ENCODE results near the gene BATF3.

Gene BATF3

DNA sequence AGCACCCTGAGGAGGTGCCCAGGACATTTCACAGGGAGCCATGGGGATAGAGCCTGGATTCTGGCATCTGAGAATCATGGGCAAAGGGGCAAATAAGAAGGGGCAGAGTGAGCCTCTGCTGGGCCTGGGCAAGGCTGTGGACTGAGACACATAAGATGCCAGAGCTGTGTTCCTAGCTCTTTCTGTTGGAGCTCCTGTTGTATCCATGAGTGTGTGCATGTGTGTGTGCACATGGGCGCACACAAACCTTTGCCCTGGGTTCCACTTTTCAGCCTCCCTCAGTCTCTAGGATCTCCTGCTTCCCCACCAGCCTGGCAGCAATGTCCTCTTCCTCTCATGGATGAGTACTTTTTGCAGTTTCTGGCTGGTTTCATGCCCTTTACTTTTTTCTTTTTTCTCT lies 47.0 kb downstream of the BATF3 start:
- Histone ChIP-seq H4K20me1 (ENCODE audit: insufficient read depth, low read length) (no peaks in the 10 kb centered on the region), H3K4me1 (ENCODE audit: insufficient read depth, low read length) (no peaks in the 10 kb centered on the region), H3K4me2 (ENCODE audit: insufficient read depth, low read length) (no peak overlapping the region), H3K9me3 (ENCODE audit: insufficient read depth, low read length, severe bottlenecking) (no peaks in the 10 kb centered on the region), H3K4me3 (ENCODE audit: low read depth in 1 of 2, low read length in 2 of 2) (no peak overlapping the region), H3K9ac (ENCODE audit: low read depth, low read length) (no peak overlapping the region), H3K79me2 (ENCODE audit: insufficient read depth, low read length) (no peaks in the 10 kb centered on the region), H3K36me3 (ENCODE audit: insufficient read depth, low read length) (no peaks in the 10 kb centered on the region), H2AFZ (ENCODE audit: low read depth, low read length) (no peak overlapping the region), H3K27me3 (ENCODE audit: insufficient read depth, low read length, poor library complexity) (no peaks in the 10 kb centered on the region), H3K27ac (ENCODE audit: low read length) (no peak overlapping the region)
- ATAC-seq (ENCODE audit: insufficient read depth, low read depth) = no peak
- no peak for DNase-seq
- TF ChIP-seq EZH2 (IDR thresholded peaks at IDR 0.05; ENCODE audit: borderline replicate concordance, low read depth, low read length, severe bottlenecking) = no peak
- TF ChIP-seq, protein P1, sequence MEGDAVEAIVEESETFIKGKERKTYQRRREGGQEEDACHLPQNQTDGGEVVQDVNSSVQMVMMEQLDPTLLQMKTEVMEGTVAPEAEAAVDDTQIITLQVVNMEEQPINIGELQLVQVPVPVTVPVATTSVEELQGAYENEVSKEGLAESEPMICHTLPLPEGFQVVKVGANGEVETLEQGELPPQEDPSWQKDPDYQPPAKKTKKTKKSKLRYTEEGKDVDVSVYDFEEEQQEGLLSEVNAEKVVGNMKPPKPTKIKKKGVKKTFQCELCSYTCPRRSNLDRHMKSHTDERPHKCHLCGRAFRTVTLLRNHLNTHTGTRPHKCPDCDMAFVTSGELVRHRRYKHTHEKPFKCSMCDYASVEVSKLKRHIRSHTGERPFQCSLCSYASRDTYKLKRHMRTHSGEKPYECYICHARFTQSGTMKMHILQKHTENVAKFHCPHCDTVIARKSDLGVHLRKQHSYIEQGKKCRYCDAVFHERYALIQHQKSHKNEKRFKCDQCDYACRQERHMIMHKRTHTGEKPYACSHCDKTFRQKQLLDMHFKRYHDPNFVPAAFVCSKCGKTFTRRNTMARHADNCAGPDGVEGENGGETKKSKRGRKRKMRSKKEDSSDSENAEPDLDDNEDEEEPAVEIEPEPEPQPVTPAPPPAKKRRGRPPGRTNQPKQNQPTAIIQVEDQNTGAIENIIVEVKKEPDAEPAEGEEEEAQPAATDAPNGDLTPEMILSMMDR (IDR thresholded peaks at IDR 0.05; ENCODE audit: borderline replicate concordance, extremely low read depth, low read length, poor library complexity, severe bottlenecking) = no peak

DNA sequence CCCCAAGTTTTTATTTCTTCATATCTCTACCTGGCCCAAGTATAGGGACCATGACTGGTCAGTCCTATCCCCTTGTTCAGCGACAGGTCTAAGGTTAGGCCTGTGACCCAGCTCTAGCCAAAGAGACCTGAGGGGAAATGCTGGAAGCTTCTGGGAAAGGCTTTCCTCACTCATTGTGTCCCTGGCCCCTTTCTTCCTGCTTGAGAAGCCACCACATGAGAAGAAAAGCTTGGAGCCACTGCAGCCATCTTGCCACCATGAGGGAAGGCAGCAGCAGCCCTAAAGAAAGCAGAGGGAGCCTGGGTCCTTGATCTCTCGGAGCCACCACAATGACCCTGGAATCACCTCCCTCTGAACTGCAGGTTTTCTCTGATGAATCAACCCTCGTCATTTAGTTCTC lies 47.7 kb downstream of the BATF3 start:
- Histone ChIP-seq H3K4me1 (ENCODE audit: insufficient read depth, low read length) (no peaks in the 10 kb centered on the region), H3K9ac (ENCODE audit: low read depth, low read length) (no peak overlapping the region), H3K9me3 (ENCODE audit: insufficient read depth, low read length, severe bottlenecking) (no peaks in the 10 kb centered on the region), H3K4me3 (ENCODE audit: low read depth in 1 of 2, low read length in 2 of 2) (no peak overlapping the region), H3K27me3 (ENCODE audit: insufficient read depth, low read length, poor library complexity) (no peaks in the 10 kb centered on the region), H3K27ac (ENCODE audit: low read length) (no peak overlapping the region), H3K4me2 (ENCODE audit: insufficient read depth, low read length) (no peak overlapping the region), H3K79me2 (ENCODE audit: insufficient read depth, low read length) (no peaks in the 10 kb centered on the region), H2AFZ (ENCODE audit: low read depth, low read length) (no peak overlapping the region), H4K20me1 (ENCODE audit: insufficient read depth, low read length) (no peaks in the 10 kb centered on the region), H3K36me3 (ENCODE audit: insufficient read depth, low read length) (no peaks in the 10 kb centered on the region)
- ATAC-seq (ENCODE audit: insufficient read depth, low read depth) (no peak), DNase-seq (no peak)
- TF ChIP-seq, protein P1 (IDR thresholded peaks at IDR 0.05; ENCODE audit: borderline replicate concordance, extremely low read depth, low read length, poor library complexity, severe bottlenecking) = no peak
- TF ChIP-seq EZH2 (IDR thresholded peaks at IDR 0.05; ENCODE audit: borderline replicate concordance, low read depth, low read length, severe bottlenecking) = no peak

DNA sequence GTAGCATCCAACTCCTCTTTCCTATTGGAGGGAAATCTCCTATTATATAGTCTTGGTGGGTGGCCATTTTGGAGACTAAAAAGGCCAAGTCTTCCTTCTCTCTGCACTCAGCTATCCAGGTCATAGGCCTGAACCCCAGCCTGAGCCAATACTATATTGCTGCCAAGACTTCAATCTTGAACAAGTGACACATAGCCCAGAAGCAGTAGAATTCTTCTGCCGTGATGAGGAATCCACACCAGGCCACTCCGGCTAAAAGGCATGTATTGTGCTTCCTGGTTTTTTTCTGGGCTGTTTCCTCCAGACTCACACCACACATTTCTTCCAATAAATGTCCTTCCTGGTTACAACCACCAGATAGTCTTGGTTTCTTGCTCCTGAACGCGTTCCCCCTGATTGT lies 48.1 kb downstream of the BATF3 start:
- ATAC-seq (ENCODE audit: insufficient read depth, low read depth) (no peak), DNase-seq (no peak)
- Histone ChIP-seq H2AFZ (ENCODE audit: low read depth, low read length) (no peak overlapping the region), H3K4me3 (ENCODE audit: low read depth in 1 of 2, low read length in 2 of 2) (no peak overlapping the region), H3K9ac (ENCODE audit: low read depth, low read length) (no peak overlapping the region), H3K4me1 (ENCODE audit: insufficient read depth, low read length) (no peaks in the 10 kb centered on the region), H3K79me2 (ENCODE audit: insufficient read depth, low read length) (no peaks in the 10 kb centered on the region), H4K20me1 (ENCODE audit: insufficient read depth, low read length) (no peaks in the 10 kb centered on the region), H3K27ac (ENCODE audit: low read length) (no peak overlapping the region), H3K27me3 (ENCODE audit: insufficient read depth, low read length, poor library complexity) (no peaks in the 10 kb centered on the region), H3K9me3 (ENCODE audit: insufficient read depth, low read length, severe bottlenecking) (no peaks in the 10 kb centered on the region), H3K4me2 (ENCODE audit: insufficient read depth, low read length) (no peak overlapping the region), H3K36me3 (ENCODE audit: insufficient read depth, low read length) (no peaks in the 10 kb centered on the region)
- TF ChIP-seq EZH2 (IDR thresholded peaks at IDR 0.05; ENCODE audit: borderline replicate concordance, low read depth, low read length, severe bottlenecking) = no peak
- TF ChIP-seq, protein P1 (IDR thresholded peaks at IDR 0.05; ENCODE audit: borderline replicate concordance, extremely low read depth, low read length, poor library complexity, severe bottlenecking) = no peak

DNA sequence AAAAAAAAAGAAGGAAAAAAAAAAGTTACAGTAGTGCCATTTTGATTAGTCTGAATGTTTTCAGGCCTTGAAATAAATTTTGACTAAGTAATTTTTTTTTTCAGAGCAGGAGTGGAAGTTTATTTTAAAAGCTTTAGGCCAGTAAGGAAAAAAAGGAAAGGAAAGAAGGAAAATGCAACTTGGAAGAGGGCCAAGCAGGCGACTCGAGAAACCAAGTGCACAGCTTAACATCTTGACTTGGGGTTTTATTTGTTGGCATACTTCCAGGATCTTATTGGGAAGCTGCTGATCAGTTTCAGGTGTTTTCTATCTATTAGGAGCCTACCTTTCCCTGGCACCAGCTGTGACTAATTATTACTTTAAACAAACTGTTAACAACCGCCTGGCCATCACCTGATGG lies 49.4 kb downstream of the BATF3 start:
- Histone ChIP-seq H3K36me3 (ENCODE audit: insufficient read depth, low read length) (no peaks in the 10 kb centered on the region), H3K27me3 (ENCODE audit: insufficient read depth, low read length, poor library complexity) (no peaks in the 10 kb centered on the region), H3K9me3 (ENCODE audit: insufficient read depth, low read length, severe bottlenecking) (no peaks in the 10 kb centered on the region), H3K4me1 (ENCODE audit: insufficient read depth, low read length) (no peaks in the 10 kb centered on the region), H2AFZ (ENCODE audit: low read depth, low read length) (no peak overlapping the region), H3K79me2 (ENCODE audit: insufficient read depth, low read length) (no peaks in the 10 kb centered on the region), H3K4me3 (ENCODE audit: low read depth in 1 of 2, low read length in 2 of 2) (no peak overlapping the region), H3K4me2 (ENCODE audit: insufficient read depth, low read length) (no peak overlapping the region), H3K9ac (ENCODE audit: low read depth, low read length) (no peak overlapping the region), H4K20me1 (ENCODE audit: insufficient read depth, low read length) (no peaks in the 10 kb centered on the region), H3K27ac (ENCODE audit: low read length) (no peak overlapping the region)
- no peak for TF ChIP-seq EZH2 (IDR thresholded peaks at IDR 0.05; ENCODE audit: borderline replicate concordance, low read depth, low read length, severe bottlenecking)
- TF ChIP-seq, protein P1 (IDR thresholded peaks at IDR 0.05; ENCODE audit: borderline replicate concordance, extremely low read depth, low read length, poor library complexity, severe bottlenecking) = no peak
- ATAC-seq (ENCODE audit: insufficient read depth, low read depth) (no peak), DNase-seq (no peak)

Measured in DND-41 (cell line).